NCI-H446 (cell line): ENCODE measurements around the gene RASGRP2.
A peak's percentile ranks its signal among the peaks of the same experiment; 100 is the strongest.

Experiments used
- DNase-seq, 2 experiments: peaks; one replicate each; lab custom pipeline; 2025; lab: John Stamatoyannopoulos, UW

Gene RASGRP2

DNA sequence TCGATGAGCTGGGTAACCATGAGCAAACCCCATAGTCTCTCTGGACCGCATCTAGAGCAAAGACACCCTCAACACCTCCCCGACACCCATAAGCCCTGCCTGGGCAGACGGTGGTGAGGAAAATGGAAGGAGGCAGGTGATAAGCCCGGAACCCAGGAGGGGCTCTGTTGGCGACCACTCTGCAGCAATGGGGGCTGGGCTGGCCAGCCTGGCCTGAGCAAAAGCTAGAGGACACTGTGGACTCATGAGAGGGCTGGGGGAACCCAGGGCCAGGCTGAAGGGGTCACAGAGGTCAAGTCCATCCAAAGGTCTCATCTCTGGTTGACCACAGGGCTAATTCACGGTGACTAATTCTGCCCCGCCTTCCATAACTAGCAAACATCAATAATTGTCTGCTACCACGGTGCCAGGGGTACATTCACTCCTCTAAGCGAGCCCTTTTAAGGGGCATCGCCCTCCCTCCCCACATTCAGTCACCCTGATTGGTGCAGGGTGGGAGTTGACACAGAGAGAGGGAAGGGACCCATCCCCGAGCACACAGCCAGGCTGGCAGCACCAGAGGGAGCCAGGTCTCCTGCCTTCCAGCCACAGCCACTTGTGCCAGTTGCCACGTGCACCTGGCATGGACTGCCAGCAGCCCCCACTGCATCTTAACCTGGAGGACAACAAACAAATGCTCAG lies 11.9 kb upstream of the RASGRP2 start:
- DNase-seq, result no peak

DNA sequence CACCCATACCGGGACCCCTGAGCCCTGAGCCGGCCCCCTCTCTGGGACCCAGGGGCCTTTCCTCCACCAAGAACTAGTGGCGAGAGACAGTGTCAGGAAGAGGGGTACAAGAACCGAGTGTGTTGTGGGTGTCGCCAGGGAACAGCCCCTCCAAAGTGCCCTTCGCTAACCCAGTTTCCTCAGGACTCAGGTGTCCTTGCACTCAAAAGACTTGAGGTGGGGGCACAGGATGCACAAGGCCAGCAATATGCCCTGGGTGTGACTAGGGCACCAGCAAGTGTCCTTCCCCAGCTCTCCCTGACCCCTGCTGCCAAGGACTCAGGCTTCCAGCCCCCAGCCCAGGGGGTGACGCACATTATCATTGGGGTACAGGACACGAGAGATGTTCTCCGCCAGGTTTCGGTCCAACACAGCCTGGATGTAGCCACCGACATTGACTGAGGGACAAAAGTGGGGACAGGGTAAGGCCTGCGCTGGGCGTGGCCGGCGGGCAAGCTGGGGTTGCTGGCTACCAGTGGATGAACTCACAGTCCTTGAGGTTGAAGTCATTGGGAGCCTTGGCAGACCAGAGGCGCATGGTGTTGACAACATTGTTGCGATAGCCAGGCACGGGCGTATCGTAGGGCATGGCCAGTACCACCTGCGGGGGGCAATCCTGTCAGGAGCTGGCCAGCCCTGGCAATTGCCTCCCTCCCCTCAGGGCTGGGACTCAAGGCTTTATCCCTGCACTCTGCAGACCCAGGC lies 11.1 kb upstream of the RASGRP2 start:
- no peak for DNase-seq

DNA sequence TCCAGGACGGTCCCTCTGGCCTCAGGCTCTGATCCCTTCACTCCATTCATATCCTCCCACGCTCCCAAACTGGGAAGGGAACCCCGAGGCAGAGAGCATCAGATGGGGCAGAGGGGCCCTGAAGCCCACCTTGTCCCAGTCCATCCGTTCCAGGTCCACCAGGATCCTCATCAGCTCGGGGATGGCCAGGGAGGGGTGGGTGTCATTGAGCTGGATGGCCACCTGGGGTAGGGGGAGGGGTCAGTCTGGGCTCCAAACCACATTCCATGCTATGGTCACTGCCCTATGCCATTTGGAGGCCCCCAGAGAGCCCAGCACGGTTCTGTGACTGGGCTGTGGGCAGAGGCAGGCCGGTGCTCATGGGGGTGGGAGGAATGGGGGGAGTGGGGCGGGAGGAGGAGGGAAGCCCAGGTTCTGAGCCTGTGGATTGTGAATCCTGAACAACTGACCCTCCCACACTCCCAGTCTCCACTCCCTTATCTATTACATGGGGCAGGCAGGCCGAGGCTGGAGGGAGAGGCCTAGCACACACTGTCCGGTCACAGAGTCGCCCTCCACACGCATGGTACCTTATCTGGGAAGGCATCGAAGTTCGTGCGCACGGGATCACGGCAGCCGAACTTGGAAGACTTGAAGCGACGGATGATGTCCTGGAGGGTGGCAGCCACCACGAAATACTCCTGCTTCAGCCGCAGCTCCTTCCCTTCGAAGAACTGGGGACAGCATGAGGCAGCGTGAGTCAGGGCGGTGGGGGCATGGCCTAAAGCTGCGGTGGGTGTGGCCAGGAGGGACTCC lies 10.4 kb upstream of the RASGRP2 start:
- DNase-seq, result no peak

DNA sequence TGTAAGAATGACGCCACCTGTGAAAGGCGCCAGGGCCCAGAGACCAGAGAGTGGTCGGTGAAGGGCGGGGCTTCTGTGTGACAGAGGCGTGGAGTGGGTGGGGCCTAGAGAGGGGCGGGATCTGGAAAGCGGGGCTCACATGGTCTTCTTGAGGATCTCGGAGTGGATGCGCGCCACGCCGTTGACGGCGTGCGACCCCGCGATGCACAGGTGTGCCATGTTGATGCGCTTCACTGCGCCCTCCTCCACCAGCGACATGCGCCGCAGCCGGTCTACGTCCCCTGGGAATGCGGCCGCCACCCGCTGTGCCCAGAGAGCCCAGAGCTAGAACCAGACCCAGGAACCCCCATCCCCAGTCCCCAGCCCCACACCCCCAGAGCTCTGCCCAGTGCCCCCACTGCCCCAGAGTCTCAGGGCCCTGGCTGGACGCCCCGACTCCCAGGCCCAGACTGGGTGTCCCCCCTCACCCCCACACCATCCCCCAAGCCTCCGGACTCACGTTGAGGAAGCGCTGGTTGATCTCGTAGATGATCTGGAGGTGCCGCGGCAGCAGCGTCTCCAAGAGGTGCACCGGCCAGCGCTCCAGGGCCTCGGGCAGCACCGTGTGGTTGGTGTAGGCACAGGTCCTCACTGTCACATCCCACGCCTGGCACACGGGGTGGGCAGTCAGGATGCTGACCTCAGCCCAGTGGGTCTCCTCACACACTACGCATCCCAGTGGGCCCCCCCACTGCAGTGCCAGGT lies 9.6 kb upstream of the RASGRP2 start:
- no peak for DNase-seq

DNA sequence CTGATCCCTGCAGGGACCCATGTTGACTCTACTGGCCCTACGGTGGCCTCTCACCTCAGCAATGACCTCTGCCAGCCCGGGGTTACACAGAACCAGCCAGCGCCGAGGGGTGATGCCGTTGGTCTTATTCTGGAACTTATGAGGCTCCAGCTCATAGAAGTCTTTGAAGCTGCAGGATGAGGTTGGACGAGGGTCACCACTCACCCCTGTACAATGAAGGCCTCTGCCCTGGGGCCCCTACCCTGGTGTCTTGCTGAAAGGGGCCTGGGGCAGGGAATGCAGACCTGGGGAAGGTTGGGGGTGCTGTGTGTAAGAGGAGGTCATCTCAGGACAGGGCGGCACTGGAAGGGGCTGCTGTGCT lies 9.1 kb upstream of the RASGRP2 start:
- no peak for DNase-seq

DNA sequence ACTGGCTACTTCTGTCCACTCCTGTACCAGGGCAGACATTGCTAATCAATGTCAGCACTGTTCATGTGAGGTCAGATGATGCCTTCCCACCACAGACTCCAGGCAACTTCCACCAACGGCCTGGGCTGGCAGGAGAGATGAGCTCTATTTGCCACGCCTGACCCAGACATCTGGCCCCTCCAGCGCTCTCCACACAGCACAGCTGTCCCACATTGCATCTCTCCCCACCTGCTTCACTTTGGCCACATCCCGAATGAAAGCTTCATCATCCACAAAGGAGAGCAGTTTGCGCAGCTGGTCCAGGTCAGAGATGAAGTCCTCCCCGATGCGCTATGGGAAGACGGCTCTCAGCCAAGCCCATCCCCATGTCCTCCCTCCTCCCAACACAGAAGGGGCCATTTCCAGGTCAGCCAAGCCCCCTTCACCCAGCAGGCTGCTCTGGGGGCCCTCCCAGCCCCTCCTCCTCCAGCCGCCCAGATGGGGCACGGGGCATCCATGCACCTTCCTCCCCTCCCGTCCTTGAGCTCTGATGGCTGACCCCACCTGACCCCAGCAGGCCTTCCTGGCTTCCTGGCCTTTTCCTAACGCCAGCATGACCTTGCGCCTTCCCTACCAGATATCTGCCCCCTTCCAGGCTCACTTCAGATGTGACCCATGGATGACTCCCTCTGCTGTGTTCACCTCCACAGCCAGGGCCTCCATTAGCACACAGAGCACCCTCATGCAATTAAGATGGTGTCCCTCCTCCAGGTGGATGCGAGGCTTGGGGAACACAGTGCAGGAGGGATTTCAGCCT lies 8.4 kb upstream of the RASGRP2 start:
- DNase-seq, result no peak

DNA sequence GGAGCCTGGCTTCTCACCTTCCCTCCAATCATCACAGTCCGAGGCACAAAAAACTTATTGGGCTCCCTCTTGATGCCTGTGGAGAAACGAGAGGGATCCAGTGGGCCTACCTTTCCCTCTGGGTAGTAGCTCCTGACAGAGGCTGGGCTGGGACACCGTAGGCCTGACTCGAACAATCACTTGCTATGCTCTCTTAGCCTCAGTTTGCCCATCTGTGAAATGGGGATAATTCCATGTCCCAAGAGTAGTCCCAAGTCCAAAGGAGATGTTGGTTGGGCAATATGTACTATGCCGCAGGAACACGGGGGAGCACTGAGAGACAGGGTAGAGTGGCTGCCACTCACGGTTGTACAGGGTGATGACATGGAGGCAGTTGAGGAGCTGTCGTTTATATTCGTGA lies 7.6 kb upstream of the RASGRP2 start:
- no peak for DNase-seq

DNA sequence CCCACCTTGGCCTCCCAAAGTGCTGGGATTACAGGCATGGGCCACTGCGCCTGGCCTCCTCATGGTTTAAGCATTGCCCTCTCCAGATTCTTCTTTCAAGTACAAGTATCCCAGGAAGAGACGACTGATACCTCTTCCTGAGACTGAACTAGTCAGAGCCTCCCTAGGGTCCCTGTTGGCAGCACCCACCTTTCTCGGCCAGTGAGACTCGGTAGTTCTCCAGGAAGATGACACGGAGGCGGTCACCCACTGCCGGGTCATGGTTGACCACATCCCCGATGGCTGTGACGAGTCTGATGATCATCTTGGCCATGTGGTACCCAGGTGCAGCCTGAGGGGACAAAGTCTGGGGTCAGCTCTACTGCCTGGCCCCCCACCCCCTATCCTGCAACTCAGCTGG lies 7.2 kb upstream of the RASGRP2 start:
- no peak for DNase-seq

DNA sequence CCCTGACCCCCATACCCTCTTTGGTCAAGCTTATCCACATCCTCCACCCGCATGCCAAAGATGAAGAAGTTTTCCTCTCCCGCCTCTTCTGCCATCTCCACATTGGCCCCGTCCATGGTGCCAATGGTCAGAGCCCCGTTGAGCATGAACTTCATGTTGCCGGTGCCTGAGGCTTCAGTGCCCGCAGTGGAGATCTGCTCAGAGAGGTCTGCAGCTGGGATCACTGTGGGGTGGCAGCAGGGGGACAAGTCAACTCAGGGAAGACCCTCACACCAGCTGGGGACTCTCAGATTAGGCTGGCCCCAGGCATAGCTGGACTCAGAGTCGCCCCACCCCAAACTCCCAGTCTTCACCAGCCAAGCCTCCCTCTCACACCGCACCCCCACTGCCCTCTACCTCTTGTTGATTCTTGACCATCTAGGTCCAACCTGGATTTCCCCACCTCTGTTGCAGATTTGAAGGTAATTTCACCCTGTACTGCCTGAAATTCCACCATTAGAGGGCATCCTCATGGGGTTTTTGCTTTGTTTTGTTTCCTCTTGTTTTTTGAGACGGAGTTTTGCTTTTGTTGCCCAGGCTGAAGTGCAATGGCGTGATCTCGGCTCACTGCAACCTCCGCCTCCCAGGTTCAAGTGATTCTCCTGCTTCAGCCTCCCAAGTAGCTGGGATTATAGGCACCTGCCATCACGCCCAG lies 6.6 kb upstream of the RASGRP2 start:
- DNase-seq, result no peak

DNA sequence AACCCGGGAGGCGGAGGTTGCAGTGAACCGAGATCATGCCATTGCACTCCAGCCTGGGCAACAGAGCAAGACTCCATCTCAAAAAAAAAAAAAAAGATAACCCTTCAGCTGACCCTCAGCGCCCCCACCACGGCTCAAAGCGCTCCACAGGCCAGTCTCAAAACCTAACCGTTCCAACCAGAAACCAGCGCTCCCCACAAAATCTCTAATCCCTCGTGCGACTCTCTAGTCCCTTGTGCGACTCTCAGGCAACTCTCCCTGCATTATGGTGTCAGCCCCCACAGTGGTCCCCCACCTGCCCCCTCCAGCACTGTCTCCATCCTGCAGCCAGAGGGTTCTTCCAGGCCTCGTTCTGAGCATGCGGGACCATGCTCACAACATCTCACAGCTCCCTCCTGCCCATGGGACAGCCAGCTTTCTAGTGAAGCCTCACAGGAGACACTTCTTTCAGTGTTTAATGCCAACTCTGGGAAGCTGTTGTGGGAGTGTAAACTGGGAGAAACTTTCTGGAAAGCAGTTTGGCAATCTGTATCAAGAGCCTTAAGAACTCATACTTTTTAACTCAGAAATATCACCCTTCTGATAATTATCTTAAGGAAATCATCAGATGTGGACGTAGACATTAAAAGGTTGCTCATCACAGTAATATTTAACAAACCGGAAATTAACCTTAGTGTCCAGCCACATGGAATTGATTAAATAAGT lies 4.2 kb upstream of the RASGRP2 start:
- DNase-seq, result no peak

DNA sequence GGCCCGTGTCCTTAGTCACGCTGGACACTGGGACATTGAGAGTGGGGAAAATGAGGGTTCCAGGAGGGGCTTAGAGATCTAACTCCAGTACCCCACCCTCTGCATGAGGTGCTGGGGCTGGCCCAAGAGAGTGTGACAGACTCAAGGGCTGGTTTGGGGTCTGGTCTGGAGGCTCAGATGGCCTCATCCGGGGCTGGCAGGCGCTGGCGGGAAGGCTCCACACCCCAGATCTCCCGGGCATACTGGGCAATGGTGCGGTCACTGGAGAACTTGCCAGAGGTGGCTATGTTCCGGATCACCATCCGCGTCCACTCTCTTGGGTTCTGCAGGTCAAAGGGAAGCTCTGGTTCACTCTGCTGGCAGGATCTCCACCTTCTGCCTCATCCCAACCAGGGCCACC lies 2.5 kb upstream of the RASGRP2 start:
- no peak for DNase-seq

DNA sequence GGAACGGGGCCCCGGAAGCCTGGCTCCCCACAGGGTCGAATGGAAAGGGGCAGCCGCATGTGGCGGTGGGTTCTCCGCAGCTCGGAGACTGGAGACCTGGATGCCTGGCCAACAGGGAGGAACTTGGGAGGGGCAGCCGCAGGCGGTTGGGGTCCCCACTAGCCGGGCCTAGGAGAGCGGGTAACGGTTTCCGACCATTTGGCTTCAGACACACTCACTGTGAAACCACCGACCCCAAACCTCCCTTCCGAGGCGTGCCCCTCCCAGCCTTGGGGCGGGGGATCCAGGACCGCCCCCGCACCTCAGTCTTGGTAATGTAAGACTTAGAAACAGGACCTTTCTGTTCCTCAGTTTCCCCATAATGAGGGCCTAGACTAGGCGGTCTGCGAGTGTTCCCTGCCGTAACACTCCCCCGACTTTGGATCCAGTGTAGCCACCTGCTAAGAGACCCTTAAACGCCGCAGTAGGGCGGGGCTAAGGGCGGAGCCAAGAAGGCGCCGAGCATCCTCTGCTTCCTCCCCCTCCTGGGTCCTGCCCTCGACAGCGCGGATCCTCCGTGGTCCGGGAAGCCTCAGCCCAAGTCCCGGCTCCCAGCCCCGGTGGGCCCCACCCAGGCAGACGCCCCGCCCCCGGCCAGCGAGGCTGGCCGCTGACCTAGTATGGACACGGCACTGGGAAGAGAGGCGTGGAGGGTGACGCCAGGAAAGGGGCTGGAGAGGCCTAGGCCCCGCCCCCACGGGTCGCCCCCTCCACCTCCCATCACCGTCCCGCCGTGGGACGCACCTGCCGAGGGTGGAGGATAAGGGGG lies 1.8 kb upstream of the RASGRP2 start:
- no peak for DNase-seq

DNA sequence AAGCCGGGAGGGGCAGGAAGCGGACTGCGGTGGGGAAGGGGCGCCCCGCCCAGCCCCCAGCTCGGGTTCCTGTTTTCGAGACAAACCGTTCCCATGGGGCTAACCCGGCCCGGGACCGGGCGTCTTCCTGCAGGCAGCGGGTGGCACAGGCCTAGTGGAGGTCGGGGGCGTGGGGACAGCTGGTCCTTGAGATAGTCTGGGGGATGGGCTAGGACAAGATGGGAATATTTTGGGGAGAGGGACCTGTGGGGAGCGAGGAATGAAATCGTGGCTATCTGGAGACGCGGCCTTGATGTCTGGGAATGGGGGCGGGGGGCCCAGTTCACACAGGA lies 1.2 kb upstream of the RASGRP2 start:
- no peak for DNase-seq

DNA sequence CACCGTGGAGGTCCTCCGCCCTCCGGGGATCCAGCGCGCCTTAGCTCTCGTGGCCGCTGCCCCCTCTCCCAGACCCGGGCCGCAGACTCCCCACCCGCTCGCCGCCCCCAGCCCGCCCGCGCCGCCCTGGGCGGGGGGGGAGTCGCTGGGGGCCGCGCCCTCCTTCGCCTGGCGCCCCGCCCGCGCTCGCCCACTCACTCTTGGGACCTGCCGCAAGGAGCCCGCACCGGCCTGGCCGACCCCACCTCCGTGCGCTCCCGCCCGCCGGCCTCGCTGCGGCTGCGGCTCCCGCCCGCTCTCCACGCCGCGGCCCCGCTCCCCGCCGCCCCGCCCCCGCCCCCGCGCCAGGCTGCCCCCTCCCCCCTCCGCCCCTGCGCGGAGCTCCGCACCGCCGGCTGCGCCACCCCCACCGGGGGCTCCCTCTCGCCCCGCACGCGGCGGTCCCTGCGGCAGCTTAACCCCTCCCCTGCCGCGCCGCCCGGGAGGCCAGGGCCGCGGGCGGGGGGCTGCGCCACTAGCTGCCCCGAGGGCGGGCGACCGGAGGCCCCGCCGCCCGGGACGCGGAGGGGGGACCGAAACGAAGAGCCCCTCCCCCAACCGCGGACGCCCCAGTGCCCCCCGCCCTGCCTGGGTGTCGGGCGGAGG lies 724 bp upstream of the RASGRP2 start:
- DNase-seq, result no peak

DNA sequence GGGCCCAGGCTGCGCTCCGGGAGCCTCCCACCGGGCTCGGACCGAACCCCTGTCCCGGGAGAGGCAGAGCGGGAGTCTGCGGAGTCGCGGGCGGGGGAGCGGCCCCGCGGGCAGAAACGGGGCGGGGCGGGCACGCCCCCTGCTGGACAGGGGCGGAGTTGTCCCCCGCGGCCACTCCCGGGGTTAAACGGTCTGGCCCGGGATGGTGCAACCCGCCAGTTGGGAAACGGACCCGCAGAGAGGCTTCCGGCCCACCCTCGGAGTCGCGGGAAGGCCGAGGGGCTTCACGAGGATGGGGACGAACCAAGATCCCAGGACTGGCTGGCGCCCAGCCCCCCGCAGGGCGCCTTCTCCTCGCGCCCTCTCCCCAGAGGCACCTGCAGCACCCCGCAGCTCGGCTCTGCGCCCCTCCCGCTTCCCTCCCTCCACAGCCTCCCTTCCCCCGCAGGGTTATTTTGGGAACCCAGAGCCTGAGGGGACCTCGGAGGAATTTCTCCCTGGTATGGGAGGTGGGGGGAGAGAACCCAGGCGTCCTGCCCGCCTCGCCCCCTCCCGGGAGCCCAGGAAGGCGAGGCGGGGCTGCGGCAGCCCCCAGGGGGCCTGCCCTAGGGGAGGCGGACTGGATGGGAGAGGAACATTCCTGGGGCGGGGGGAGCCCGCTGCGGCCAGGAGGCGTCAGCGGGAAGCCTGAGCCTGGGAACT lies 902 bp downstream of the RASGRP2 start:
- peak in 1 of 2 experiments; percentile 33 for DNase-seq

DNA sequence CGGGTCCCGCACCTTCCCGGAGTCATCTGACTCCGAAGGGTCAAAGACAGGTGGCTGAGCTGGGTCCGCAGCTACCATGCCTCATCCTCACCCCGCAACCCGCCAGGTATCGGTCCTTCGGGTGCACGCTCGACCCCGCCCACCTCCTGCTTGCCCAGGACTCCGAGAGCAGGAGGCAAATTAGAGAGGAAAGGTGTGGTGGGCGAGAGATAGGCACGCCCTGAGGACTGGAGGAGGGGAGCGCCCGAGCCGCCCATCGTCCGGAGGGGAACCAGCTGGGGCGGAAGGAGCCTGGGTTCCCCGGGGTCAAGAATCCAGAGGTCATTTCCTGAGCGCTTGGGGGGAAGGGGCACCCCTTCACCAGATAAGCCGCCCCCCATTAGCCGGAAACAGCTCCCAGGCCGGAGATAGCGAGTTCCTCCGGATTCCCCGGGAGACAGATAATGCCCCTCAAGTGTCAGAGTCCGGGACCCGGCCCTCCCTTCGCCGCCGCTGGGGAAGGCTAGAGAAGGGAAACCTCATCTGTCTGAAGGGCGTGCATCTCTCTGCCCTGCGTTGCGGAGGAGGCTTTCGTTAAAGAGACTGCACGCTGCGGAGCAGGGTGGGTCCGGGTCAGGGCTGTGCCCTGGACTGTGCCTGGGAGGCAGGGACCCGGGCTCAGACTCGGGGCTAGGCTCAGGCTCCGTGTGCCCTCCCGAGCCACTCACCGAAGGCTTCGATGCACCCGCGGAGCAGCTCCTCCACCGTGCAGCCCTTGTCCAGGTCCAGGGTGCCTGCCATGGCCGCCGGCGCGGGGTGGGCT lies 1.7 kb downstream of the RASGRP2 start:
- DNase-seq, result no peak

DNA sequence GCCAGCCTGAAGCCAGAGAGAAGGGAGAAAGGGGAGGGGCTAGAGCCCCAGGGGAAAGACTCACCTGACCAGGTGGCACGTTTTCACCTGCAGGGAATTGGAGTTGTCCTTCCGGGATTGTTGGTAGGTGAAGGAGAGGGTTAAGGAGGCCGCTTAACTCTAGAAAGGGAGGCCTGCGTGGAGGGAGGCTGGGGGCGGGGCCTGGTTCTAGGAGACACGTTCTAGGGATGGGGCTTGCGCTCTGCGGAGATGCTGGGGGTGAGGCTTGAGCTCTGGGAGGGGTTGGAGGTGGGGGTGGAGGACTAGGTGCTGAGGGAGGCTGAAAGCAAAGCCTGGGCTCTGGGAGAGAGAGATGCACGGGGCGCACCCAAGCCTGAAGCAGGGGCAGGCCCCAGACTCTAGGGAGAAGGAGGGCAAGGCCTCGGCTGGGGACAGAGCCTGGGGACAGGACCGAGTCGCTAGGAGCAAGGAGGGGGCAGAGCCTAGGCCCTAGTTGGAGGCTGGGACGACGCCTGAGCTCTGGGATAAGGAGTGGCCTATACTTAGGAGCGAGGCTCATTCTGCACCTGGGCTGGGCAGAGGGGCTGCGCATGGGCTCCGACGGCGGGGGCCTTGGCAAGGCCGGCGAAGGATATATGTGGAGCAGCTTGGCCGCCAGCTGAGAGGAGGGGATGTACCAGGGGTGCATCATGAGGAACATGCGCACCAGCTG lies 2.4 kb downstream of the RASGRP2 start:
- no peak for DNase-seq
